Measurements from ENCODE around the gene SLC30A9. TPM values are rescaled to one million over a fixed set of nuclear protein-coding genes. Genes with fewer than 3 reads are reported as not detected.

SLC30A9 gene
- total RNA-seq, 1 experiment from 2014 or later: 32.7 TPM

GRCh38 chr4:41943506-41943905 is 46.8 kb upstream of the SLC30A9 start:
- no TSS peak for BruUV-seq (replicated peaks)
- Histone ChIP-seq H4K20me1 (ENCODE audit: low read length) (peaks cover 3% of the 10 kb centered on the region; the same call in 1 of the 2 replicates), H3K9ac (ENCODE audit: low read length) (no peak overlapping the region), H3K9me2 (replicated peaks; ENCODE audit: low read length) (no peaks in the 10 kb centered on the region), H3F3A (ENCODE audit: low read length, unreplicated experiment) (no peaks in the 10 kb centered on the region), H3K4me3 (ENCODE audit: low read length) (no peak overlapping the region), H3K4me2 (ENCODE audit: low read length) (no peak overlapping the region), H3K9me3 (ENCODE audit: low read length) (no peaks in the 10 kb centered on the region), H3K27me3 (ENCODE audit: low read length) (no peaks in the 10 kb centered on the region), H2AFZ (ENCODE audit: low read length) (no peak overlapping the region), H3K79me2 (ENCODE audit: low read length) (peaks cover 49% of the 10 kb centered on the region), H3K36me3 (ENCODE audit: low read depth, low read length) (peaks cover 37% of the 10 kb centered on the region), H3K27ac (ENCODE audit: low read length) (no peak overlapping the region), H3K4me1 (ENCODE audit: insufficient read depth, low read length) (0 out of 2 replicates have a peak, but pooled peaks cover 6% of the 10 kb centered on the region)
- intact Hi-C loops (cut with micrococcal nuclease): no loop called here
- ChIA-PET POLR2A (ENCODE audit: unreplicated experiment) (no interaction called here), CTCF (no interaction called here)
- no peak for DNase-seq
- TF ChIP-seq EZH2phosphoT487 (IDR thresholded peaks at IDR 0.05; ENCODE audit: borderline replicate concordance, low read length): no peak
- TF ChIP-seq CTCF (conservative IDR thresholded peaks at IDR 0.05; ENCODE audit: low read depth, low read length): no peak
- TF ChIP-seq EZH2 (IDR thresholded peaks at IDR 0.05; ENCODE audit: low read length, unreplicated experiment): no peak
- no peak for ATAC-seq

- no TSS peak for BruUV-seq (replicated peaks)
- H3K9ac ChIP-seq (ENCODE audit: low read length): no peak overlapping the region
- intact Hi-C loops (cut with micrococcal nuclease): no loop called here
- 0 out of 2 replicates have a peak, but pooled peaks cover 1% of the 10 kb centered on the region for H3K4me1 ChIP-seq (ENCODE audit: insufficient read depth, low read length)
- no peaks in the 10 kb centered on the region for H3K27me3 ChIP-seq (ENCODE audit: low read length)
- ChIA-PET POLR2A (ENCODE audit: unreplicated experiment) (no interaction called here), CTCF (no interaction called here)
- no peak for ATAC-seq
- H3K4me2 ChIP-seq (ENCODE audit: low read length): no peak overlapping the region
- no peak overlapping the region for H2AFZ ChIP-seq (ENCODE audit: low read length)
- H3K4me3 ChIP-seq (ENCODE audit: low read length): no peak overlapping the region
- peaks cover 36% of the 10 kb centered on the region for H3K36me3 ChIP-seq (ENCODE audit: low read depth, low read length)
- DNase-seq: no peak
- no peak overlapping the region for H3K27ac ChIP-seq (ENCODE audit: low read length)
- H3K79me2 ChIP-seq (ENCODE audit: low read length): peaks cover 43% of the 10 kb centered on the region
- no peaks in the 10 kb centered on the region for H3K9me3 ChIP-seq (ENCODE audit: low read length)
- H3K9me2 ChIP-seq (replicated peaks; ENCODE audit: low read length): no peaks in the 10 kb centered on the region
- no peaks in the 10 kb centered on the region for H4K20me1 ChIP-seq (ENCODE audit: low read length)
- H3F3A ChIP-seq (ENCODE audit: low read length, unreplicated experiment): no peaks in the 10 kb centered on the region
- TF ChIP-seq CTCF (conservative IDR thresholded peaks at IDR 0.05; ENCODE audit: low read depth, low read length): no peak
- no peak for TF ChIP-seq EZH2 (IDR thresholded peaks at IDR 0.05; ENCODE audit: low read length, unreplicated experiment)
- no peak for TF ChIP-seq EZH2phosphoT487 (IDR thresholded peaks at IDR 0.05; ENCODE audit: borderline replicate concordance, low read length)
Measured at GRCh38 chr4:41944089-41944488, 46.2 kb upstream of the SLC30A9 start.

- no TSS peak for BruUV-seq (replicated peaks)
- CTCF ChIA-PET: no interaction called here
- Histone ChIP-seq H3K9me3 (ENCODE audit: low read length) (no peaks in the 10 kb centered on the region), H2AFZ (ENCODE audit: low read length) (no peak overlapping the region), H3K79me2 (ENCODE audit: low read length) (0 out of 2 replicates have a peak, but pooled peaks cover 5% of the 10 kb centered on the region), H3K9ac (ENCODE audit: low read length) (no peak overlapping the region), H3F3A (ENCODE audit: low read length, unreplicated experiment) (no peaks in the 10 kb centered on the region), H3K4me2 (ENCODE audit: low read length) (no peak overlapping the region), H3K36me3 (ENCODE audit: low read depth, low read length) (peaks cover 40% of the 10 kb centered on the region), H3K9me2 (replicated peaks; ENCODE audit: low read length) (no peaks in the 10 kb centered on the region), H3K4me1 (ENCODE audit: insufficient read depth, low read length) (no peaks in the 10 kb centered on the region), H3K27me3 (ENCODE audit: low read length) (no peaks in the 10 kb centered on the region), H3K27ac (ENCODE audit: low read length) (no peak overlapping the region), H4K20me1 (ENCODE audit: low read length) (no peaks in the 10 kb centered on the region), H3K4me3 (ENCODE audit: low read length) (no peak overlapping the region)
- ATAC-seq (no peak), DNase-seq (no peak)
- POLR2A ChIA-PET (ENCODE audit: unreplicated experiment): no interaction called here
- TF ChIP-seq EZH2 (IDR thresholded peaks at IDR 0.05; ENCODE audit: low read length, unreplicated experiment) (no peak), CTCF (conservative IDR thresholded peaks at IDR 0.05; ENCODE audit: low read depth, low read length) (no peak), EZH2phosphoT487 (IDR thresholded peaks at IDR 0.05; ENCODE audit: borderline replicate concordance, low read length) (no peak)
- intact Hi-C loops (cut with micrococcal nuclease): no loop called here
Measured at GRCh38 chr4:41949531-41949930, 40.8 kb upstream of the SLC30A9 start.

All from PC-3 (cell line).